SIG-M5 treated with dmso at 0.1 percent for 504 hours (cell line): Measurements from ENCODE around the gene INO80D.
"Not testable (repeated sequence)": the region's sequence is repeated elsewhere in the genome, so short reads cannot be mapped to it uniquely, and the experiment has no call there.

Experiments used
- DNase-seq: peaks from one replicate; lab custom pipeline; 2025; ENCODE audit not compliant: unreplicated experiment; lab: John Stamatoyannopoulos, UW

INO80D gene

DNA sequence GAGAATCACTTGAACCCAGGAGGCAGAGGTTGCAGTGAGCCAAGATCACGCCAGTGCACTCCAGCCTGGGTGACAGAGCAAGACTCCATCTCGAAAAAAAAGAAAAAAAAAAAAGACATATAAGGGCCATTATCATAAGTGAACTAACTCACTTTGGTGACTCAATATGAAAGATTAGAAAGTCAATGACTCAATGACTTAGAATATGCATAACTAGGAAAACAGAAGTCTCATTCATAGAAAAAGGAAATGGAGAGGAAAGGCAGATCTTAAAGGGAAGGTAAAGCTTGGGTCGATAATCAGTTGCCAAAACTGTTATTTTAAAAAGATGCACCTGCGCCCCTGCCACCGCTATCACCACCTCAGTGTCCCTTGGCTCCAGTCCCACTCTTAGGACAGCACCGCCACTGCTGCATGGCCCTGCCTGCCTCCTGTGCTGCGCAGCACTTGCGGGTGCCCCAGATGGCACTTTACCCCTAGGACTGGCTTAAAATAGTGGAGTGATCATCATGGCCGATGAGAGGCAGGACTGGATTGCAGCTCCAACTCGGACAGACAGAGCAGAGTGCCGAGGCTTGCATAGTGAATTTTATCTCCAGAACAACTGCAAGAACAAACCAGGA is 54.7 kb downstream of the INO80D start:
- peak; percentile 25 for DNase-seq

DNA sequence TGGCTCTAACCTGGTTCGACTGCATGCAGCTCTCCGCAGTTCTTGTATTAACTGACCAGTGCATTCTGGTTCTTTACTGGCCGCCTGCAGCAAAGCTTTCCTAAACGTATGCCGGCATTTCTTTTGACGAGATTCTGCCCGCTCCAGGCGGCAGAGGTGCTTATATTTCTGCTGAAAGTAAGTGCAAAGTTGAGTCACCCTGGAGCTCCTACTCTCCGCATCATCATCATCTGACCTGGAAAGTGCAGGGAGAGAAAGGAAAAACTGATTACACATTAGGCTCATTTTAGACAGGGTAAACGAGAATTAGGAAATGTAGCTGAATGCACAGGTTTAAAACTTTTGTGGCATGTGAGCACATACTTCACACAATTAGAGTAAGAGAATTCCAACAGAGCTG is 57.9 kb downstream of the INO80D start:
- no peak for DNase-seq

DNA sequence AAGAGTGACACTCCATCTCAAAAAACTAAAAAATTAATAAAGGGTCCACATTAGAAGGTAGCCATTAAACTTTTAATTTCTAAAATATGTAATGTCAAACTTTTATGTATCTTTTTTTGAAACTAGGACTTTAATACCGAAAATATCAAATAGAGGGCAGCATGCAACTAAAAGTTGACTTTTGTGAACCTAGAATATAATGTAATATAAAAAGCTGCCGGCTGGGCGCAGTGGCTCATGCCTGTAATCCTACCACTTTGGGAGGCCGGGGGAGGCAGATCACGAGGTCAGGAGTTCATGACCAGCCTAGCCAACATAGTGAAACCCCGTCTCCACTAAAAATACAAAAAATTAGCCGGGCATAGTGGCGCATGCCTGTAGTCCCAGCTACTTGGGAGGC is 62.8 kb downstream of the INO80D start:
- no peak for DNase-seq

- no peak for DNase-seq
These were observed 65.8 kb downstream of the INO80D start for GRCh38 chr2:206020171-206020570.

DNA sequence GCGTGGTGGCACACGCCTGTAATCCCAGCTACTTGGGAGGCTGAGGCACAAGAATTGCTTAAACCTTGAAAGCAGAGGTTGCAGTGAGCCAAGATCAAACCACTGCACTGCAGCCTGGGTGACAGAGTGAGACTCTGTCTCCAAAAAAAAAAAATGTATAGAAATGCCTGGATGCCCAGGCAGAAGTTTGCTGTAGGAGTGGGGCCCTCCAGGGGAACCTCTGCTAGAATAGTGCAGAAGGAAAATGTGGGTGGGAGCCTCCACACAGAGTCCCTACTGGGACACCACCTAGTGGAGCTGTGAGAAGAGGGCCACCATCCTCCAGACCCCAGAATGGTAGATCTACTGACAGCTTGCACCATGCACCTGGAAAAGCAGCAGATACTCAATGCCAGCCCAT is 70.2 kb downstream of the INO80D start:
- DNase-seq = not testable (repeated sequence)

- DNase-seq = no peak
These were observed 74.2 kb downstream of the INO80D start for GRCh38 chr2:206011795-206012194.

DNA sequence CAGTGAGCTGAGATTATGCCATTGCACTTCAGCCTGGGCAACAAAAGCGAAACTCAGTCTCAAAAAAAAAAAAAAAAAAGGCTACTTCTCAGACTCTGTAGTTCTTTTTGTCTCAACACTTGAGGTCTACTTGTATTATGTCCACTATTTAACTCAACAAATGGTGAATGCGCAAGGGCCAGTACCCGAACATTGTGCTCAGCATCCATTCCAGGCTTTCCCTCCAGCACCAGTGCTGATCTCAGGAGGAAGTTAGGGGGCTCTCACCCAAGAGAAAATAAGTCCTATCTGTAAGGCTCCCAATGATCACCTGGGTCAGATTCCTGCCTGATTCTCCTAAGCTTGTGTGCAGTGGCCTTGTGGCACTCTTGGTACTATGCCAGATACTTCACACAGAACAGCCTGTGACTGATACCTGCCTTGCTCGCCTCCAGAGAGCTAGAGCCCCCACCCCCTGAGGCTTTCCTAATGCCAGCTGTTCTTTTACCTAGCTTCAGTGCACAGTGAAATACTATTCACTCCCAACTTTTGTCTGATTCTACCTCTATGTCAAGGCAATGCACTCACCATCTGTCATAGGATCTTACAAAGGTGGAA is 74.9 kb downstream of the INO80D start:
- DNase-seq = no peak

DNA sequence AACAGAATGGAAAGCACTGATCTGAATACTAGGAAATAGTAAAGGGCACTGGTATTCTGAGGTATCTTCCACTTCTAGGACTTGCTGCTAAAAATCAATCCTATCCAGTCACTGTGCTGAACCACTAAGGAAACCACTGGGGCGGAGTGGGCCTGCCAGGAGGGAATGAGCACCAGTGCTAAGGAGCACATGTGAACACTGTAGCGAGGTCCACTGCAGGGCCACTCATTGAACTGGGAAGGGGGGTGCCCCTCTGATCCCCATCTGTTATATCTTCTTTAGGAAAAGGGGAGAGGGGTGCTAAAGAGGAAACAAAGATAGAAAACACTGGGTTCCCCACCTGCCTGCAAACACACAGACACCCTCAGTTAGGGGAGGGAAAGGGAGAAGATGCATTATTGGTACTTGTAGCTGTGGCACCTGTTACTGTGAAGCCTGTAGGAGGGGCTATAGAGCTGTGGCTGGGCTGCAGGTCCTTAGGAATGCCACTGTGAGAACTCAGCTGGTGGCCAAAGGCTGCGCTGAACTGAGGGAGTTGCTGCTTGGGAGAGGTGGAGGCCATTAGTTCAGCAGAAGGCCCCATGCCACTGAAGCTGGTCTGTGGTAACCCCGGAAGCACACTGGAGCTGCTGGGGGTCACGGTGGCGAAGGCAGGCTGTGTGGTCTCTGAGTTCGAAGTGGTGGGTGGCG is 81.8 kb downstream of the INO80D start:
- DNase-seq = no peak

DNA sequence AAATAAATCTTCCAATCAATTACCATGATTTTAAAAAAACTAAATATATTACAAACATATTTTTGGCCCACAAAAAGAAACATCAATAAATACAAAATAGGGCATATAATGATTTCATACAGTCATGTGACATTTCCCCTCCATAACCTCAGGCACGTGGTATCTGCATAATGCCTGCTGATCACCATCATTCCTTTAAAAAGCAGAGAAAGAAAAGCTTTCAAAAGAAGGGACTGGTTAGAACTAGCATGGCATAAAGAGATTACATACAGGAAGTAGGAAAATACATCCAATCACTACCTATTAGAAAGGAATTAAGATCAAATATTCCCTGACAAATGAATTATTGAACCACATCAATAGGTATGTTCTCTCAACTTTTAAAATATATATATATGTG is 83.5 kb downstream of the INO80D start:
- DNase-seq = no peak

- no peak for DNase-seq
These were observed 84.1 kb downstream of the INO80D start for GRCh38 chr2:206001912-206002311.

DNA sequence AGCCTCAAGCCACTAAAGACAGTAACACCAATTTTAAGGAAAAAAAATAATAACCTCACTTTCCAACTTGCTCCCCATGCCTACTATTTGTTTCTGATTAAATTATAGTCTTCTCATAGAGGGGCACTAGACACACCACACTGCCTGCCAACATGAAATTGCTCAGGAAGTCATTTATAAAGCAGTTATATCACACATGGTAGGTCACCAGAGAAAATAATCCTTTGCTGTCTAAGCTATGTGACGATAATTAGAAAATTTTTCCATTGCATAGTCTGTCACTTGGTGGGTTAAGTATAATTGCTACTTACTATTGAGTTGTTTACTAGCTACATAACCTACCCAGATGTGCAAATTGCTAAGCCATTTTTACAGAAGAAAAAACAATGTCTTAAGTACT is 85.2 kb downstream of the INO80D start:
- no peak for DNase-seq

GRCh38 chr2:205998583-205998982 is 87.4 kb downstream of the INO80D start:
- DNase-seq = no peak

DNA sequence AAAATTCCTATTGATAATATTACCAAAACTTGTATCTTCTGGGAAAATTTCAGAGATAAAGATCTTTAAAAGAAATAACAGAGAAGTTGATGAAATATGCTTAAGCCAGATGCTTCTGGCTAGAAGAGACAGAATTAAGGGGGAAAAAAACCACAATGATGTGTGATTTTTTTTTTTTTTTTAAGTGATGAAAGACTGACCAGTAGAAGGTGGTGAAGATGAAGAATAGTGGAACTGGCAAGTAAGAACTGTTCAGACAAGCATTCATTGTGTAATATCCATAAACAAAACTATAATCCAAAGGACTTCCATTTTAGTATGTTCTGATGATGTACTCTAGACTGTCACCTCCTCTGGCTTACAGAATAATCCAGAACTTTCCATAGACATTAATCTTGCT is 89.8 kb downstream of the INO80D start:
- peak; percentile 44 for DNase-seq

DNA sequence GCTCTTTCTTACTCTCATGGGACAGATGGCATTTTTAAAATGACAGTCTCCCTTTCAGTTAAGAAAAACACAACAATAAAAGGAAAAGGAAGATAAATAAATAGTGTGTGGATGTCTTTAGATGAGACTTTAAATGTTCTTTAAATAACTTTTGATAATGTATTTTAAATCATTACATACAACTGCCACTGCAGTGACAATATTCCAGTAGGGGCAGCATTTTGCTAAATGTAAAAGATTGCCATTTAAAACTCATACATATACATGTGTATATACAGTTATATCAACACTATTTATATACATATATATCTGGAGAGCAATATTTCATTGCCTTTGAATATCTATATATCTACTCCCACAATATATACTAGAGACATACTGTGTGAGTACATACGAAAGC is 90.7 kb downstream of the INO80D start:
- DNase-seq = no peak

- DNase-seq = no peak
These were observed 91.6 kb downstream of the INO80D start for GRCh38 chr2:205994344-205994743.

DNA sequence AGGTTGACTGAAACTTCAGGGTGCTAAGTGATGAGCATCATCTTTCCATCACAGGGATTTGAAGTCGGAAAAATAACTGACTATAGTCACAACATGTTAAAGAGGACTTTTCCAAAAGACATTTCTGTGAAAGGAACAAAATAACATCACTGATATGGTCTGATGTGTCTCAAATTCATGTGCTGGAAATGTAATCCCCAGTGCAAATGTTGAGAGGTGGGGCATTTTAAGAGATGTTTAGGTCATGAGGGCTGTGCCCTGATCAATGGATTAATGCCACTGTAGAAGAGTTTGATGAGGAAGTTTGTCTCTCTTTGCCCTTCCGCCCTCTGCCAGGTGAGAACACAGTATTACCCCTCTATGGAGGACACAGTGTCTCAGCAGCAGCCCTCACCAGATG is 95.9 kb downstream of the INO80D start:
- DNase-seq = no peak

- DNase-seq = no peak
These were observed 96.5 kb downstream of the INO80D start for GRCh38 chr2:205989271-205990071.

DNA sequence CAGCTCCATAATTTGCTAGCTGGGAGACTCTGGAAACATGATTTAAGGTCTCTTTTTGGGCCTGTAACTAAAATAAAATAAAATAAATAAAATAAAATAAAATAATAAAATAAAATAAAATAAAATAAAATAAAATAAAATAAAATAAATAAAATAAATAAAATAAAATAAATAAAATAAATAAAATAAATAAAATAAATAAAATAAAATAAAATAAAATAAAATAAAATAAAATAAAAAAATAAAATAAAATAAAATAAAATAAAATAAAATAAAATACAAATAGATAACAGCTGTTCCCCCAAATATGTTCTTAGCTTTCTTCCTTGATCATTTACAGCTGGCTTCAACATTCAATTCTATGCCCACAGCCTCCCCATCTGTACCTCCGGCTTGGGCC is 97.3 kb downstream of the INO80D start:
- DNase-seq = not testable (repeated sequence)

GRCh38 chr2:205988274-205988673 is 97.7 kb downstream of the INO80D start:
- DNase-seq = no peak

GRCh38 chr2:205986334-205986733 is 99.6 kb downstream of the INO80D start:
- not testable (repeated sequence) for DNase-seq

DNA sequence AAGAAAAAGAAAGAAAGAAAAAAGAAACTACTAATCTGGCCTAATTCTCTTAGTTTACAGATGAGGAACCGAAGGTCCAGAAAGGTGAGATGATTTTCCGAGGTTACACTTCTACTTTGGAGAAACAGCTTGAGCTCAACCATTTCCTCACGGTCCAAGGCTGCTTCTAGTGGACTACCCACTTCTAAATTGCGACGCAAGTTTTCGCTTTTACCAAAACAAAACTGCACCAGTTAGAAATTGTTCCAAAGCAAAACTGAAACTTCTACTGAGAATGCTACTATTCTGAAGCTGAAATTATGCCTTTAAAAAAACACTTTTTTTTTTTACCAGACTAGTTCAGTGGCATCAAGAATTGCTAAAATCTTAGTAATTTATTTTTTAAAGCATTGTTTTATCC is 101.6 kb downstream of the INO80D start:
- no peak for DNase-seq
